PFSK-1 (cell line): Measurements from ENCODE around the gene LGALS3BP.

Experiments used
- POLR2AphosphoS5 ChIP-seq: IDR thresholded peaks from 2 replicates; pipeline ENCODE4 v1.6.1; 2012; ENCODE audit warnings: low read depth, mild to moderate bottlenecking, control low read depth, low read length, moderate library complexity
- SIN3A ChIP-seq: IDR thresholded peaks from 2 replicates; pipeline ENCODE4 v1.6.1; 2012; ENCODE audit warnings: mild to moderate bottlenecking, low read length, moderate library complexity, borderline replicate concordance; ENCODE audit not compliant: insufficient read depth
- TAF1 ChIP-seq: IDR thresholded peaks from 2 replicates; pipeline ENCODE4 v1.6.1; 2012; ENCODE audit warnings: low read length, control low read depth, borderline replicate concordance; ENCODE audit not compliant: insufficient read depth
- TF ChIP-seq, protein P1 (sequence below), 2 experiments: IDR thresholded peaks; 2 replicates each; pipeline versions ENCODE4 v1.6.1 to v1.8.0; 2011 to 2012; ENCODE audit warnings: low read depth in 2 of 2, low read length in 2 of 2, control low read depth in 1 of 2, inconsistent platforms in 1 of 2, mild to moderate bottlenecking in 1 of 2, moderate library complexity in 1 of 2; ENCODE audit not compliant: insufficient read depth in 1 of 2

DNA sequence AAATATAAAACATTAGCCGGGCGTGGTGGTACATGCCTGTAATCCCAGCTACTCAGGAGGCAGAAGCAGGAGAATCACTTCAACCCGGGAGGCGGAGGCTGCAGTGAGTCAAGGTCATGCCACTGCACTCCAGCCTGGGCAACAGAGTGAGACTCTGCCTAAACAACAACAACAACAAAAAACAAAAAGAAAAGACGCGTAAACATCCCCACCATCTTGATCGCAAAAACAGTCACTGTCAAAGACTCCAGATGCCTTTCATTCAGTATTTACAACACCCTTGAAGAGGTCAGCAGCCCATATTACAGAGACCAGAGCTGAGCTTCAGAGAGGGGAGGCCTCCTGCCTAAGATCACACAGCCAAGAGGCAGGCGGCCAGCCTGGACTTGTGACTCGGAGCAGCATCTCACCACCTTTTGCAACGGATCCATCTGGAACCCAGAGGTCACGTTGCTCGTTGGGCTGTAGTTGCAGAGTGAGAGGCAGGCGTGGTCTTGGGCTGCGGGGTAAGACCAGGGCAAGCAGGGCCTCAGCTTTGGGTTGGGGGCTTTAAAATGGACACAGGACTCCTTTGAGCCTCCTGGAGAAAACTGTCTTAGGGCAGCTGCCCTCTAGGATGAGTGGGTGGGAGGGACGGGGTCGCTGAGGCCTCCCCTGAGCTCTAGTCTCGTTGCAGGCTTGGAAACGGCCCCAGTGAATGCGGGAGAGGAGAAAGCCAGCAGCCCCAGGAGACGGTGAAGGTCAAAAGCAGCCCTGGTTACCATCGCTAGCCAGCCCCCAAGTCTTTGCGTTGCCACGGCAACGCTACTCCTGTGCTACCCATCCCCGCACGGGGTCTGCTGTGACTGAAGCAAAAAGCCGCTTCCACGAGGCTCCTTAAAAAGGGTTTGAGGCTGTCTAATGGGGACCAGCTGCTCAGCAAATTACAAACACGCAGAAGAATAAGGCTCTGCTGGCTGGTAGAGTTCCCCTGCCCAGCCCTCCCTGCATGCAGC is 26.1 kb downstream of the LGALS3BP start:
- TF ChIP-seq POLR2AphosphoS5 = no peak
- TF ChIP-seq, protein P1, sequence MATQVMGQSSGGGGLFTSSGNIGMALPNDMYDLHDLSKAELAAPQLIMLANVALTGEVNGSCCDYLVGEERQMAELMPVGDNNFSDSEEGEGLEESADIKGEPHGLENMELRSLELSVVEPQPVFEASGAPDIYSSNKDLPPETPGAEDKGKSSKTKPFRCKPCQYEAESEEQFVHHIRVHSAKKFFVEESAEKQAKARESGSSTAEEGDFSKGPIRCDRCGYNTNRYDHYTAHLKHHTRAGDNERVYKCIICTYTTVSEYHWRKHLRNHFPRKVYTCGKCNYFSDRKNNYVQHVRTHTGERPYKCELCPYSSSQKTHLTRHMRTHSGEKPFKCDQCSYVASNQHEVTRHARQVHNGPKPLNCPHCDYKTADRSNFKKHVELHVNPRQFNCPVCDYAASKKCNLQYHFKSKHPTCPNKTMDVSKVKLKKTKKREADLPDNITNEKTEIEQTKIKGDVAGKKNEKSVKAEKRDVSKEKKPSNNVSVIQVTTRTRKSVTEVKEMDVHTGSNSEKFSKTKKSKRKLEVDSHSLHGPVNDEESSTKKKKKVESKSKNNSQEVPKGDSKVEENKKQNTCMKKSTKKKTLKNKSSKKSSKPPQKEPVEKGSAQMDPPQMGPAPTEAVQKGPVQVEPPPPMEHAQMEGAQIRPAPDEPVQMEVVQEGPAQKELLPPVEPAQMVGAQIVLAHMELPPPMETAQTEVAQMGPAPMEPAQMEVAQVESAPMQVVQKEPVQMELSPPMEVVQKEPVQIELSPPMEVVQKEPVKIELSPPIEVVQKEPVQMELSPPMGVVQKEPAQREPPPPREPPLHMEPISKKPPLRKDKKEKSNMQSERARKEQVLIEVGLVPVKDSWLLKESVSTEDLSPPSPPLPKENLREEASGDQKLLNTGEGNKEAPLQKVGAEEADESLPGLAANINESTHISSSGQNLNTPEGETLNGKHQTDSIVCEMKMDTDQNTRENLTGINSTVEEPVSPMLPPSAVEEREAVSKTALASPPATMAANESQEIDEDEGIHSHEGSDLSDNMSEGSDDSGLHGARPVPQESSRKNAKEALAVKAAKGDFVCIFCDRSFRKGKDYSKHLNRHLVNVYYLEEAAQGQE (IDR thresholded peaks at IDR 0.05; ENCODE audit: insufficient read depth in 1 of 2, low read depth in 2 of 2, low read length in 2 of 2) = no peak
- no peak for TF ChIP-seq TAF1
- TF ChIP-seq SIN3A = no peak
